ENCODE results near the gene RASEF.
"Not testable (repeated sequence)": the region's sequence is repeated elsewhere in the genome, so short reads cannot be mapped to it uniquely, and the experiment has no call there.

RASEF gene

GRCh38 chr9:82970359-82970758 lies 92.6 kb downstream of the RASEF start:
- DNase-seq (ENCODE audit: low read depth in 2 of 2) = no peak

- DNase-seq (ENCODE audit: low read depth in 2 of 2) = no peak
Observed at GRCh38 chr9:82969291-82969690, 93.7 kb downstream of the RASEF start.

DNA sequence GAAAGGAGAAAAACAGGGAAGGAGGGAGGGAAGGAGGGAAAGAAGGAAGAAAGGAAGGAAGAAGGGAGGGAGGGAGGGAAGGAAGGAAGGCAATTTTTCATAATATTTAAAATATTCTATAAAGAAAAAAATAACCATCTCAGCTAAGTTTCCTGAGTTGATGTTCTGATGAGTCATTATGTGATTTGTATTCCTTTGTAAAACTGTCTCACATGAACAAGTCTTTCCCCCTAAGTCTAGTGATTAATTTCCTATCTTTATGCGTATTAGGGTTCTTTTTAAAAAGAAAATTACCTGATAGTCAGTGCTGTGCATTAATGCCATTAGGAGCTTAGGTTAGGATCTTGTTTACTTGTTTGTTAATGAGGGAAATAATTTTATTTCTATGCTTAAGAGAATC lies 94.1 kb downstream of the RASEF start:
- DNase-seq (ENCODE audit: low read depth in 2 of 2) = no peak

- DNase-seq (ENCODE audit: low read depth in 2 of 2) = no peak
Observed at GRCh38 chr9:82968388-82968787, 94.6 kb downstream of the RASEF start.

DNA sequence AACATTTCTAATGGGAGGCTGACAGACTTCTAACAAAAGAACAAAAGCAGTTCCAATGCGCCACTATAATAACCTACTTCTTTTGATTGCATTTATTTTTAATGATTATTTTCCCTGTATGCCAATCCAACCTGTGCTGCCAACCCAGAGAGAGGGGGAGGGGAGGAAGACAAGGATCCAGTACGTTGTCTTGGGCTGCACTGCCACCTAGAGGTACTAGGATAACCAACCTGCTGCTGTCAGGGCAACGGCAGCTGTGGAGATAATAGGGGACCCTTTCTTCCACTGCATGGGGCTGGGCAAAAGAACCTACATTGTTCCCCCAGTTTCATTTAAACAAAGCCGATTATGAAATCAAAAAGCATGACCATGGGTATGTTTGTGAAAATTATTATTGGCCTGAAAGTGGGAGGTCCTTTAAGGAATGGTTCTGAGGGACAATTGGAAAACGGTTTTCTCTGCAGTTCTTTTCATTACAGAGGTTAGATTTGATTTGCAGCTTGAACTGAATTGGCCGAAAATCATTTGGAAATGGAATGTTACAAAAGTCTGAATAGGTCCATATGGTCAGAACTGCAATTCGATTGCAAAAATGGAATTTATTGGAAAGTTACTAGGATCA lies 101.3 kb downstream of the RASEF start:
- DNase-seq (ENCODE audit: low read depth in 2 of 2) = peak; percentile 23 to 26

GRCh38 chr9:82957529-82958379 lies 105.2 kb downstream of the RASEF start:
- DNase-seq (ENCODE audit: low read depth in 2 of 2) = no peak

DNA sequence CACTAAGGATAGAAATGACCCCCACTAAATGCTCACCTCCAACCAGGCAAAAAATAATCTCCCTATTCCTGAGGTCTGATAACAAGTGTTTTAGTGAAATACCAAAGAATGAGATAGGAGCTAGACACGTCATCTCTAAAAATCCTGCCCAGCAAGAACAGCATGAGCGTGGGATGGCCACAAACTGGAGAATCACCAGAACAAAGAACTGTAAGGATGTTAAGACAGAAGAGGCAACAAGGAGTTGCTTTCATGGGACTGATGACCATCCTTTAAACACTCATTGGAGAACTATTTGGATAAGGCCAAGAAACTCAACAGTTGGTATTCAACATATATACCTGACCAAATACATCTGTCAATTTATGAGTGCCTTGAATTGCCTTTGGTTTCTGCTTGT lies 113.7 kb downstream of the RASEF start:
- no peak for DNase-seq (ENCODE audit: low read depth in 2 of 2)

DNA sequence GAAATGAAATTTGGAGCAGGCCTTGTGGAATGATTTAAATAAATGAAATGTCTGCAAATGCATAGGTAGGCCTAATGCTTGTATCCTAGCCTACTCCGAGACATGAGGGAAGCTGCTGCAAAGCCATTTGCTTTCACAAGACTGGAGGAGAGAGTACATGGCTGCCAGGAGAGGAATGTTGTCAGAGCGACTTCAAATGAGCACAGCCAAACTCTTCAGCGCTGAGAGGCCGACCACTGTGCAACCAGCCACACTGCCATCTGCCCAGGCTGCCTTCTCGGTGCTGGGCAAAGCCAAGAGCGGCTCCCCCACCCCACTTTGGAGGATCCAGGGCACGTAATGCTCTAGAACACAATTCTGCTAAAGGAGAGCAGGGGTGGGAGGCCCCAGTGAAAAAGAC lies 122.6 kb downstream of the RASEF start:
- DNase-seq (ENCODE audit: low read depth in 2 of 2) = no peak

DNA sequence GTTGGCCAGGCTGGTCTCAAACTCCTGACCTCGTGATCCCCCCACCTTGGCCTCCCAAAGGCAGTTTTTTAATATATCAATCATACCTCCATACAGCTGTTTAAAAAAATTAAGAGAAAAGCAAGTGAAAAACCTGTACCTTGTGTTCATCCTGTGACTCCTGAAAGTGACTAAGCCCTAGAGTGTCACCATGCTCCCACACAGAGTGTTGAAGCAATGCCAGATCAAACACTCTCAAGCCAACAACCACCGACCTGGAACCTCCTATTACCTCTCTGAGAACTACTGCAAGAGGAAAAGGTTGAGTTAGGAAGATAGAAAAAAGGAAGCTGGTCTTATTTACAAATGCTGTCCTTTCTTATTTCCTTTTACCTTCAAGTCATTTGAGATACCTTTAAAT lies 123.5 kb downstream of the RASEF start:
- DNase-seq (ENCODE audit: low read depth in 2 of 2) = no peak

GRCh38 chr9:82938426-82939218 lies 124.3 kb downstream of the RASEF start:
- no peak for DNase-seq (ENCODE audit: low read depth in 2 of 2)

- DNase-seq (ENCODE audit: low read depth in 2 of 2) = not testable (repeated sequence)
Observed at GRCh38 chr9:82936561-82936960, 126.4 kb downstream of the RASEF start.

- no peak for DNase-seq (ENCODE audit: low read depth in 2 of 2)
Observed at GRCh38 chr9:82934949-82935348, 128.0 kb downstream of the RASEF start.

DNA sequence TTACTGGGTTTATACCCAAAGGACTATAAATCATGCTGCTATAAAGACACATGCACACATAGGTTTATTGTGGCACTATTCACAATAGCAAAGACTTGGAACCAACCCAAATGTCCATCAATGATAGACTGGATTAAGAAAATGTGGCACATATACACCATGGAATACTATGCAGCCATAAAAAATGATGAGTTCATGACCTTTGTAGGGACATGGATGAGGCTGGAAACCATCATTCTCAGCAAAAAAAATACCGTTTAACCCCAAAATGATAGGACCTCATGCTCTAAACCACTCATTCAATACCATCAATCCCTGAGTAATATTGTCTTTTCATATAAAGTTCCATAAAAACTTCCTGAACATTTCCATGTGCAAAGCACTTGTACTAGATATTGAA lies 128.9 kb downstream of the RASEF start:
- DNase-seq (ENCODE audit: low read depth in 2 of 2) = not testable (repeated sequence)

DNA sequence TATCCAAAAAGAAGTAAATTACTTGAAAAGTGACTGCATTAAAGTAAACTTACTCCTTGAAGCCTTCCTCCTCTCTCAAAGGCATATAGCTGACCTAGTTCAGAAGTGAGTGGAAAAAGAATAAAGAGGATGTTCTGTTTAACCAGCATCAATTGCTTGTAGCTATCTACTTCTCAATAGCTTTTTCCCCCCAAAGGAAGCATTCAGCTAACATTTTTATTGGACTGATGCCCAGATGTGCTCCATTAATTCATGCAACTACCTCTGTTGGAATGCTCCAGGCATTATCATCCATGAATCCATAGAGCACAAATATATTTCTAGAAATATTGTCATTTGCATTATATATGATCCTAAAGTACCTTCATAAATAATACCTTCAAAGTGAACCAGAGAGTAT lies 132.8 kb downstream of the RASEF start:
- no peak for DNase-seq (ENCODE audit: low read depth in 2 of 2)
